Pancreas (tissue), 10 donors: ENCODE results near the gene TECPR1. TPM values are rescaled to one million over a fixed set of nuclear protein-coding genes. Genes with fewer than 3 reads are reported as not detected.

Experiments
- ATAC-seq, 4 donors: fragments of 200-7000 bp; cut with Tn5 transposase; one replicate each; pipeline versions ENCODE4 v1.8.0 to v1.9.1; 2020; ENCODE audit warnings: mild to moderate bottlenecking in 4 of 4, moderate library complexity in 4 of 4
- DNase-seq, 6 donors: peaks; one replicate each; pipeline ENCODE4 v3.0.0-alpha.2; 2020
- FAIRE-seq: peaks from 2 replicates; lab custom pipeline; 2012; peaks lifted over from hg19 to GRCh38; lab: Jason Lieb, UNC
- H3K27ac ChIP-seq, 4 donors: fragments of 200-600 bp; sonication (generic); 1 replicate in 3 of 4; 2 replicates in 1 of 4; pipeline versions ENCODE4 v1.5.0 to v1.8.0; 2020
- H3K27me3 ChIP-seq, 4 donors: fragments of 200-600 bp; one replicate each; pipeline ENCODE4 v1.8.0; 2021
- H3K36me3 ChIP-seq, 3 donors: fragments of 200-600 bp; sonication (generic) in 1 of 3; one replicate each; pipeline versions ENCODE4 v1.5.0 to v1.8.0; 2020 to 2021
- H3K4me1 ChIP-seq, 3 donors: fragments of 200-600 bp; one replicate each; pipeline ENCODE4 v1.8.0; 2021
- H3K4me3 ChIP-seq, 4 donors: fragments of 200-600 bp; sonication (generic) in 2 of 4; one replicate each; pipeline versions ENCODE4 v1.5.0 to v1.8.0; 2020 to 2021
- H3K9me3 ChIP-seq, 4 donors: fragments of 200-600 bp; one replicate each; pipeline ENCODE4 v1.8.0; 2021
- CTCF ChIP-seq, 4 donors: fragments of 200-600 bp; sonication (generic) in 3 of 4; IDR thresholded peaks; one replicate each; pipeline versions ENCODE4 v1.5.0 to v1.8.0; 2021; ENCODE audit warnings: antibody characterized with exemption in 4 of 4
- WGBS, 2 donors: extraction: QIAGEN DNeasy Blood & Tissue Kit; methylation state at CpG; one replicate each; pipeline ENCODE4 v1.1.7; 2013; 5-methylcytosine and 5-hydroxymethylcytosine counted together
- intact Hi-C, 3 donors: fragments of 100-400 bp; cut with DNase I; formaldehyde crosslinking; loops; one replicate each; pipeline versions ENCODE4 v1.11.1 to v1.14.2; 2022
- polyA plus RNA-seq, 2 donors: library from polyadenylated mRNA; stranded (reverse); fragments of 200-250 nt; gene quantifications; one replicate each; pipeline ENCODE4 v1.2.3, GENCODE V29; 2013
- total RNA-seq, 6 donors: library from RNA; stranded (reverse); fragmentation: NEBNext Ultra II Directional in 4 of 6; extraction: Animal tissue kit (Norgen Biotek cat#: 25700) in 4 of 6; gene quantifications; one replicate each; pipeline versions ENCODE4 v1.2.1 to v1.2.4, GENCODE V29; 2021 to 2023
- donor health status: healthy with polysubstance abuse.
- donor health status: DM: no; HTN: no; CAD: no; lungs with moderate emphysema.
- donor health status: DM: no; HTN: no; CAD: no.
- donor health status: control.
- donor health status: control.
- donor health status: Bipolar disorder and iron deficiency.
- donor health status: DM: yes; HTN: yes; CAD: no.
- donor health status: DM: no; HTN: no; CAD: no.
- donor health status: DM: no; HTN: no; CAD: no.
- donor health status: DM: yes; HTN: yes; CAD: no.

TECPR1 gene
- total and polyA plus RNA-seq, 8 donors, result 12.5 to 36.3 (median 20.0) TPM

- FAIRE-seq (no peak), ATAC-seq (no peak), DNase-seq (peak in 3 of 6 donors; percentile 6 to 45 (median 41))
- no peaks in the 10 kb centered on the region for H3K9me3 ChIP-seq
- WGBS, 2 donors, result 92 to 93% methylated on average over 47 of the region's 47 CpGs
- intact Hi-C loops, result no loop called here
- H3K4me3 ChIP-seq, result no peak overlapping the region
- H3K27me3 ChIP-seq, result no peaks in the 10 kb centered on the region
- no peaks in the 10 kb centered on the region for H3K4me1 ChIP-seq
- no peak overlapping the region for H3K27ac ChIP-seq
- peaks cover 0 to 35% (median 0%) of the 10 kb centered on the region in 3 donors for H3K36me3 ChIP-seq
- TF ChIP-seq CTCF (IDR thresholded peaks at IDR 0.05), result no peak
Measured at GRCh38 chr7:98205162-98205845, 46.7 kb downstream of the TECPR1 start.

- Histone ChIP-seq H3K27me3 (no peaks in the 10 kb centered on the region), H3K36me3 (peaks cover 0 to 35% (median 0%) of the 10 kb centered on the region in 3 donors), H3K4me1 (no peaks in the 10 kb centered on the region), H3K4me3 (no peak overlapping the region), H3K9me3 (no peaks in the 10 kb centered on the region), H3K27ac (no peak overlapping the region)
- 81 to 87% methylated on average over 11 of the region's 11 CpGs for WGBS, 2 donors
- TF ChIP-seq CTCF (IDR thresholded peaks at IDR 0.05), result no peak
- ATAC-seq (no peak), FAIRE-seq (no peak), DNase-seq (peak in 2 of 6 donors; percentile 27 to 38)
- intact Hi-C loops, result no loop called here
Measured at GRCh38 chr7:98204670-98205069, 47.4 kb downstream of the TECPR1 start.

DNA sequence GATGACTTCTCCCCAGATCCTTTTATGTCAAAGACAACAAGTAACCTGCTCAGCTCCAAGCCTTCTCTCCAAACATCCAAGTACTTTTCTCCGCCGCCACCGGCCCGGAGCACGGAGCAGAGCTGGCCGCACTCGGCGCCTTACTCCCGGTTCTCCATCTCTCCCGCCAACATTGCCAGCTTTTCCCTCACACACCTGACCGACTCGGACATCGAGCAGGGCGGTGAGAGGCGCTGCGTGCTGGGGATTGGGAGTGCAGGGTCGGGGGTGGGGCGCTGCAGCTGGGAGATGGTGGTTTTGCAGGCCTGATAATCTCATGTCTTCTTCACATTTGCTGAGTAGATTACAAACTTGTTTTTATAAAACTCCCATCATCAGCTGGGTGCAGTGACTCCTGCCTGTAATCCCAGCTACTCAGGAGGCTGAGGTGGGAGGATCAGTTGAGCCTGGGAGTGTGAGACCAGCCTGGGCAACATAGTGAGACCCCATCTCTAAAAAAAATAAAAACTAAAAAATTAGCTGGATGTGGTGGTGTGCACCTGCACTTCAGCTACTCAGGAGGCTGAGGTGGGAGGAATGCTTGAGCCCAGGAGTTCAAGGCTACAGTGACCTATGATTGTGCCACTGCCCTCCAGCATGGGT lies 47.9 kb downstream of the TECPR1 start:
- DNase-seq, result peak in 2 of 6 donors; percentile 35 to 44
- no peak for TF ChIP-seq CTCF (IDR thresholded peaks at IDR 0.05)

GRCh38 chr7:98203261-98203963 lies 48.6 kb downstream of the TECPR1 start:
- H3K36me3 ChIP-seq, result peaks cover 0 to 35% (median 0%) of the 10 kb centered on the region in 3 donors
- FAIRE-seq (no peak), ATAC-seq (no peak), DNase-seq (peak in 2 of 6 donors; percentile 51 to 53)
- no peaks in the 10 kb centered on the region for H3K4me1 ChIP-seq
- no peaks in the 10 kb centered on the region for H3K27me3 ChIP-seq
- intact Hi-C loops, result no loop called here
- no peak overlapping the region for H3K27ac ChIP-seq
- no peaks in the 10 kb centered on the region for H3K9me3 ChIP-seq
- TF ChIP-seq CTCF (IDR thresholded peaks at IDR 0.05), result no peak
- WGBS, 2 donors, result 96 to 97% methylated on average over 28 of the region's 28 CpGs
- no peak overlapping the region for H3K4me3 ChIP-seq

More for the DNA sequence above, 47.9 kb downstream of the TECPR1 start:
- intact Hi-C loops, result no loop called here
- Histone ChIP-seq H3K27ac (no peak overlapping the region), H3K4me3 (no peak overlapping the region), H3K36me3 (peaks cover 0 to 35% (median 0%) of the 10 kb centered on the region in 3 donors), H3K27me3 (no peaks in the 10 kb centered on the region), H3K4me1 (no peaks in the 10 kb centered on the region), H3K9me3 (no peaks in the 10 kb centered on the region)
- no peak for FAIRE-seq
- ATAC-seq, result no peak
- WGBS, 2 donors, result 96 to 97% methylated on average over 18 of the region's 18 CpGs
